ENCODE measurements around the gene MEOX1. TPM values are rescaled to one million over a fixed set of nuclear protein-coding genes. Genes with fewer than 3 reads are reported as not detected.

MEOX1 gene
- total and polyA plus RNA-seq, 8 donors: 1.2 to 5.1 (median 2.6) TPM; not detected in 3

DNA sequence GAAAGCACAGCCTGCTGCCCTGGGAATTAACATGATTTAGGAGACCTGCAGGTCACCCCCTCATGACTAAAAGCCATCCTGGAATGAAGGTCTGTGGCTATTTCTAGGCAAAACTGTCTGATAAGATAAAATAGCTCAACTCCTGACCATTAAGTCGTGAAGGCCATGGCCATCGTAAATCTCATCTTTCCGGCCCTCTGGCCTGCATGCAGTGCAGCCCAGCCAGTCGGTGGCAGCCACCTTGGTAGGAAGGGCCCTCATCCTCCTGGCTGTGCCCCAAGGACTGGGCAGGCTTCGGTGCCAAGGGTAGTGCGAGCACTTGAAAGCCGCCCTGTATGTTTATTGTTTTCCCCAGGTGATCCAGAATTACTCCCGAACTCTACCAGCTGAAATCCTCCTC lies 18.2 kb upstream of the MEOX1 start:
- intact Hi-C loops (cut with DNase I; ENCODE audit: low total_unique reads): no loop called here
- H3K4me1 ChIP-seq: peaks cover 0 to 12% (median 11%) of the 10 kb centered on the region in 4 donors
- H3K27ac ChIP-seq: no peak overlapping the region
- no peaks in the 10 kb centered on the region for H3K36me3 ChIP-seq
- H3K27me3 ChIP-seq: peaks cover 0 to 7% (median 0%) of the 10 kb centered on the region in 3 donors
- no peak for TF ChIP-seq POLR2AphosphoS5 (IDR thresholded peaks at IDR 0.05)
- no peak for TF ChIP-seq POLR2A (IDR thresholded peaks at IDR 0.05)
- no peak for TF ChIP-seq EP300 (IDR thresholded peaks at IDR 0.05)
- TF ChIP-seq, protein P1, sequence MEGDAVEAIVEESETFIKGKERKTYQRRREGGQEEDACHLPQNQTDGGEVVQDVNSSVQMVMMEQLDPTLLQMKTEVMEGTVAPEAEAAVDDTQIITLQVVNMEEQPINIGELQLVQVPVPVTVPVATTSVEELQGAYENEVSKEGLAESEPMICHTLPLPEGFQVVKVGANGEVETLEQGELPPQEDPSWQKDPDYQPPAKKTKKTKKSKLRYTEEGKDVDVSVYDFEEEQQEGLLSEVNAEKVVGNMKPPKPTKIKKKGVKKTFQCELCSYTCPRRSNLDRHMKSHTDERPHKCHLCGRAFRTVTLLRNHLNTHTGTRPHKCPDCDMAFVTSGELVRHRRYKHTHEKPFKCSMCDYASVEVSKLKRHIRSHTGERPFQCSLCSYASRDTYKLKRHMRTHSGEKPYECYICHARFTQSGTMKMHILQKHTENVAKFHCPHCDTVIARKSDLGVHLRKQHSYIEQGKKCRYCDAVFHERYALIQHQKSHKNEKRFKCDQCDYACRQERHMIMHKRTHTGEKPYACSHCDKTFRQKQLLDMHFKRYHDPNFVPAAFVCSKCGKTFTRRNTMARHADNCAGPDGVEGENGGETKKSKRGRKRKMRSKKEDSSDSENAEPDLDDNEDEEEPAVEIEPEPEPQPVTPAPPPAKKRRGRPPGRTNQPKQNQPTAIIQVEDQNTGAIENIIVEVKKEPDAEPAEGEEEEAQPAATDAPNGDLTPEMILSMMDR (IDR thresholded peaks at IDR 0.05): no peak
- no peak overlapping the region for H3K4me3 ChIP-seq
- 64 to 85% (median 77%) methylated on average over 8 of the region's 8 CpGs for WGBS, 5 donors
- H3K9me3 ChIP-seq: no peaks in the 10 kb centered on the region
- DNase-seq: no peak

DNA sequence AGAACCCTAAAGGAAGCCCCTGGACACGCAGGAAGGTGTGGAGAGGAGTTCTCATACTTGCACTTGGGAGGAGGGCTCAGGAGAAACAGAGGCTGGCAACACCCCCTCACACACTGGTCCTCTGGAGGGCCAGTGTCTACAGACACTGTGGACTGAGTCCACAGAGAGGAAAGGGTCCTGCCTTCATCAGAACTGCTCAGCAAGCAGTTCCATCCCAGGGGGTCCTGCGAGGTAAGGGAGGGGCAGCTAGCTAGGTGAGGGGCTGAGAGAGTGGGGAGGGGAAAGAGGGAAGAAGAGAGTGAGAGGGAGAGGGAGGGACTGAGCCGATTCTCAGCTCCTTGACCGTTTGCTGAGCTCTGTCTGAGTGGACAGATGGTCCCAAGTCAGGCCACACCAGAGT lies 17.7 kb upstream of the MEOX1 start:
- H3K36me3 ChIP-seq: no peaks in the 10 kb centered on the region
- DNase-seq: no peak
- H3K4me3 ChIP-seq: no peak overlapping the region
- no peaks in the 10 kb centered on the region for H3K9me3 ChIP-seq
- H3K4me1 ChIP-seq: peaks cover 0 to 12% (median 11%) of the 10 kb centered on the region in 4 donors
- intact Hi-C loops (cut with DNase I; ENCODE audit: low total_unique reads): no loop called here
- TF ChIP-seq POLR2A (IDR thresholded peaks at IDR 0.05): no peak
- TF ChIP-seq, protein P1 (IDR thresholded peaks at IDR 0.05): no peak
- TF ChIP-seq POLR2AphosphoS5 (IDR thresholded peaks at IDR 0.05): no peak
- TF ChIP-seq EP300 (IDR thresholded peaks at IDR 0.05): no peak
- peaks cover 0 to 7% (median 0%) of the 10 kb centered on the region in 3 donors for H3K27me3 ChIP-seq
- WGBS, 5 donors: 34 to 57% (median 41%) methylated on average over 4 of the region's 4 CpGs
- no peak overlapping the region for H3K27ac ChIP-seq

DNA sequence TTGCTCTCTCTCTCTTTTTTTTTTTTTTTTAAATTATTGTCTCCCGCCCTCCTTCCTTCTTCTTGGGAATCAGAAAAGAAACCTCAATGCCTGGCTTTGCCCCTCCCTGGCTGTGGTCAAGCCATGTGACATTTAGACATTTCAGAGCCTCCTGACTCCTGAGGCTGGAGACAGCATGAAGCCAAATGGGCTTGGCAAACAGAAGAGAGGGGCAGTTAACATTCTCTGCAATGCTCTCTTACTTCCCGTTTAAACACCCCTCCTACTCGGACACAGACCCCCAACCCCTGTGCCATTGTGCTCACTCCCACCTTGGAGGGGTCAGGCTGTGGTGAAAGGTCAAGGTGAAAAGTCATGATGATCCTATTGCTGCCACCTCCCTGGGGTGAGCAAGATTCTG lies 14.7 kb upstream of the MEOX1 start:
- TF ChIP-seq POLR2AphosphoS5 (IDR thresholded peaks at IDR 0.05) (no peak), POLR2A (IDR thresholded peaks at IDR 0.05) (no peak), EP300 (IDR thresholded peaks at IDR 0.05) (no peak)
- TF ChIP-seq, protein P1 (IDR thresholded peaks at IDR 0.05): no peak
- H3K27ac ChIP-seq: no peak overlapping the region
- peaks cover 0 to 14% (median 11%) of the 10 kb centered on the region in 4 donors for H3K4me1 ChIP-seq
- no peak for DNase-seq
- H3K36me3 ChIP-seq: no peaks in the 10 kb centered on the region
- no peak overlapping the region for H3K4me3 ChIP-seq
- H3K27me3 ChIP-seq: peaks cover 0 to 7% (median 0%) of the 10 kb centered on the region in 3 donors
- H3K9me3 ChIP-seq: no peaks in the 10 kb centered on the region
- intact Hi-C loops (cut with DNase I; ENCODE audit: low total_unique reads): no loop called here
- WGBS, 5 donors: 63 to 89% (median 71%) methylated on average over 3 of the region's 3 CpGs

DNA sequence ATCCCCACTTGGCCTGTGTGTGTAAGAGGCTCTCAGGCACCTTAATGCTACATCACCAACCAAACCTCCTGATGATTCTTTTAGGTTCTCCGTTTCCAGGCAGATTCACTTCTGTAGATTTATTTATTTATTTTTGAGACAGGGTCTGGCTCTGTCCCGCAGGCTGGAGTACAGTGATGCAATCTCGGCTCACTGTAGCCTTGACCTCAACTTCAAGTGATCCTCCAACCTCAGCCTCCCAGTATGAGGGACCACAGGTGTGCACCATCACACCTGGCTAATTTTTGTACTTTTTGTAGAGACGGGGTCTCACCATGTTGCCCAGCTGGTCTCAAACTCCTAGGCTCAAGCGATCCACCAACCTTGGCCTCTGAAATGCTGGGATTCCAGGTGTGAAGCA lies 12.7 kb upstream of the MEOX1 start:
- no peak overlapping the region for H3K27ac ChIP-seq
- peaks cover 6 to 21% (median 13%) of the 10 kb centered on the region in 4 donors for H3K4me1 ChIP-seq
- no peak for TF ChIP-seq POLR2AphosphoS5 (IDR thresholded peaks at IDR 0.05)
- TF ChIP-seq, protein P1 (IDR thresholded peaks at IDR 0.05): no peak
- no peak for TF ChIP-seq POLR2A (IDR thresholded peaks at IDR 0.05)
- no peak for TF ChIP-seq EP300 (IDR thresholded peaks at IDR 0.05)
- H3K27me3 ChIP-seq: peaks cover 0 to 4% (median 0%) of the 10 kb centered on the region in 3 donors
- H3K4me3 ChIP-seq: no peak overlapping the region
- H3K9me3 ChIP-seq: no peaks in the 10 kb centered on the region
- whole genome bisulfite sequencing, 5 donors: 82 to 89% (median 86%) methylated on average over 5 of the region's 5 CpGs
- no peak for DNase-seq
- intact Hi-C loops (cut with DNase I; ENCODE audit: low total_unique reads): loop anchor here (2.0 kb wide), 1 partner anchor 98 kb away; no protein-coding TSS in a partner anchor
- no peaks in the 10 kb centered on the region for H3K36me3 ChIP-seq

Measured in stomach (tissue), 9 donors.